ENCODE data around the gene SBSN.

SBSN gene

GRCh38 chr19:35534803-35535480 is 6.8 kb upstream of the SBSN start:
- CTCF ChIA-PET = interaction anchor here (1.3 kb wide), 1 partner anchor 24 kb away, joined by 3 read pairs; no protein-coding TSS in a partner anchor
- POLR2A ChIA-PET = interaction anchor here (1.1 to 1.2 kb wide), 2 partner anchors 8 to 113 kb away, joined by 3 to 4 read pairs; partner anchors contain the start of gene COX6B1
- TF ChIP-seq FOXK2 (IDR thresholded peaks at IDR 0.05) (no peak), BHLHE40 (IDR thresholded peaks at IDR 0.05; ENCODE audit: borderline replicate concordance) (no peak), HDGF (IDR thresholded peaks at IDR 0.05; ENCODE audit: borderline replicate concordance) (no peak), SP1 (IDR thresholded peaks at IDR 0.05) (no peak), NFRKB (IDR thresholded peaks at IDR 0.05) (no peak), ARNT (IDR thresholded peaks at IDR 0.05) (no peak), FOXM1 (IDR thresholded peaks at IDR 0.05; ENCODE audit: borderline replicate concordance) (no peak), LEF1 (IDR thresholded peaks at IDR 0.05; ENCODE audit: borderline replicate concordance) (no peak), TARDBP (IDR thresholded peaks at IDR 0.05) (no peak), FOXA1 (IDR thresholded peaks at IDR 0.05) (no peak), CTBP1 (IDR thresholded peaks at IDR 0.05; ENCODE audit: borderline replicate concordance) (no peak), ELF4 (IDR thresholded peaks at IDR 0.05) (no peak), ZNF384 (IDR thresholded peaks at IDR 0.05) (no peak)
- TF ChIP-seq, protein P1, sequence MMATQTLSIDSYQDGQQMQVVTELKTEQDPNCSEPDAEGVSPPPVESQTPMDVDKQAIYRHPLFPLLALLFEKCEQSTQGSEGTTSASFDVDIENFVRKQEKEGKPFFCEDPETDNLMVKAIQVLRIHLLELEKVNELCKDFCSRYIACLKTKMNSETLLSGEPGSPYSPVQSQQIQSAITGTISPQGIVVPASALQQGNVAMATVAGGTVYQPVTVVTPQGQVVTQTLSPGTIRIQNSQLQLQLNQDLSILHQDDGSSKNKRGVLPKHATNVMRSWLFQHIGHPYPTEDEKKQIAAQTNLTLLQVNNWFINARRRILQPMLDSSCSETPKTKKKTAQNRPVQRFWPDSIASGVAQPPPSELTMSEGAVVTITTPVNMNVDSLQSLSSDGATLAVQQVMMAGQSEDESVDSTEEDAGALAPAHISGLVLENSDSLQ (IDR thresholded peaks at IDR 0.05) = no peak

GRCh38 chr19:35533822-35534392 is 5.8 kb upstream of the SBSN start:
- ChIA-PET CTCF (no interaction called here), POLR2A (no interaction called here)
- TF ChIP-seq, protein P1 (IDR thresholded peaks at IDR 0.05) = no peak
- TF ChIP-seq FOXK2 (IDR thresholded peaks at IDR 0.05) (no peak), FOXA1 (IDR thresholded peaks at IDR 0.05) (no peak), SUZ12 (IDR thresholded peaks at IDR 0.05) (no peak), ARNT (IDR thresholded peaks at IDR 0.05) (no peak), FOXM1 (IDR thresholded peaks at IDR 0.05; ENCODE audit: borderline replicate concordance) (no peak), CTBP1 (IDR thresholded peaks at IDR 0.05; ENCODE audit: borderline replicate concordance) (no peak), SP1 (IDR thresholded peaks at IDR 0.05) (no peak), NFRKB (IDR thresholded peaks at IDR 0.05) (no peak), L3MBTL2 (conservative IDR thresholded peaks at IDR 0.05) (no peak)
- DNase-seq (ENCODE audit: extremely low spot score) = no peak

More at GRCh38 chr19:35534803-35535480, 6.8 kb upstream of the SBSN start:
- no peak for DNase-seq (ENCODE audit: extremely low spot score)

DNA sequence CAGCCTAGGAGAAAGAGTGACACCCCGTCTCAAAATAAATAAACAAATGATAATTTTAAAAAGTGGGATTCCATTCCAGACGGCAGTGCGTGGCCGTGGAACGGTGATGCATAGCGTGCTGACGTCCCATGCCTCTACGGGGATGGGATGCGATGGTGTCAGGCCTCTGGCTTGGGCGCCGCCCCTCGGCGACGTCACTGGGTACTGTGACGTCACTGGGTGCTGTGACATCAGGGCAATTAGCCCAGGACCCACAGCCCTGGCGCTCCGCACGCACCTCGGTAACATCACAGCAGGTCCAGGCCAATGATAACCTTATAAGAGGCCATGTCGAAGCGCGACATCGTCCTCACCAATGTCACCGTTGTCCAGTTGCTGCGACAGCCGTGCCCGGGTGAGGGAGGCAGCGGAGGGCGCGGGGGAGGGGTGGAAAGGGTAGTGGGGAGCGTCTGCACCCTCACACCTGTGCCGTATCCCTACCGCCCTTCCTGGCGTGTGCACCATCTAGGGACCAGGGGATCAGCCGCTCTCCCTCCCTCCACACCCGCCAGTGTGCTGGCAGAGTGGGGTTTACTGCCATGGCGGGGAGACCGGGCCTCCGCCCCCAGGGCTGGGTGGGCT is 5.2 kb upstream of the SBSN start, which contains the start of gene GAPDHS:
Gene GAPDHS, plus strand, starts transcription at position 256 of the 621 bp plus-strand sequence. Its CDS starts 72 bp downstream, at position 328.
- TF ChIP-seq L3MBTL2 (conservative IDR thresholded peaks at IDR 0.05) (no peak), FOXA1 (IDR thresholded peaks at IDR 0.05) (no peak), FOXK2 (IDR thresholded peaks at IDR 0.05) (no peak), NFRKB (IDR thresholded peaks at IDR 0.05) (no peak), HDGF (IDR thresholded peaks at IDR 0.05; ENCODE audit: borderline replicate concordance) (no peak), ELF4 (IDR thresholded peaks at IDR 0.05) (no peak), ARNT (IDR thresholded peaks at IDR 0.05) (no peak), SUZ12 (IDR thresholded peaks at IDR 0.05) (no peak), SP1 (IDR thresholded peaks at IDR 0.05) (no peak)
- POLR2A ChIA-PET = no interaction called here
- CTCF ChIA-PET = no interaction called here
- no peak for DNase-seq (ENCODE audit: extremely low spot score)

- DNase-seq (ENCODE audit: extremely low spot score) = no peak
- ChIA-PET CTCF (no interaction called here), POLR2A (interaction anchor here (1.2 kb wide), 1 partner anchor 21 kb away, joined by 6 read pairs; no protein-coding TSS in a partner anchor)
These were observed 3.2 kb upstream of the SBSN start for GRCh38 chr19:35531291-35531690.

More at GRCh38 chr19:35531291-35531690, 3.2 kb upstream of the SBSN start:
- TF ChIP-seq HDGF (IDR thresholded peaks at IDR 0.05; ENCODE audit: borderline replicate concordance) (no peak), NFRKB (IDR thresholded peaks at IDR 0.05) (no peak), ARNT (IDR thresholded peaks at IDR 0.05) (no peak), L3MBTL2 (conservative IDR thresholded peaks at IDR 0.05) (no peak), LEF1 (IDR thresholded peaks at IDR 0.05; ENCODE audit: borderline replicate concordance) (no peak), SUZ12 (IDR thresholded peaks at IDR 0.05) (no peak), BHLHE40 (IDR thresholded peaks at IDR 0.05; ENCODE audit: borderline replicate concordance) (no peak), ELF4 (IDR thresholded peaks at IDR 0.05) (no peak), ZNF384 (IDR thresholded peaks at IDR 0.05) (no peak)
- TF ChIP-seq, protein P1 (IDR thresholded peaks at IDR 0.05) = no peak

Measured in HEK293T (cell line).